HepG2 (cell line): ENCODE measurements around the gene GOSR1. TPM values are rescaled to one million over a fixed set of nuclear protein-coding genes. Genes with fewer than 3 reads are reported as not detected.

Source experiments
- ATAC-seq: fragments of 200-7000 bp; cut with Tn5 transposase; 3 replicates; pipeline ENCODE4 v1.9.1; 2020; ENCODE audit warnings: mild to moderate bottlenecking, moderate library complexity
- BruUV-seq: library from RNA; stranded (reverse); fragments of 400-500 nt; replicated peaks from 2 replicates; lab custom pipeline; 2021; lab: Mats Ljungman, UMichigan
- CTCF ChIA-PET: fragments of 300-600 bp; formaldehyde crosslinking; extraction: SDS; loops from one replicate; lab custom pipeline; 2021; ENCODE audit warnings: low total read pairs, inconsistent platforms, low intra/inter-chr PET ratio; lab: Yijun Ruan, JAX
- POLR2A ChIA-PET: fragments of 350-600 bp; sonication (Branson Sonifier 250); formaldehyde crosslinking; loops from one replicate; lab custom pipeline; 2020; ENCODE audit warnings: antibody characterized with exemption, inconsistent platforms; lab: Yijun Ruan, JAX
- DNase-seq: peaks from one replicate; pipeline ENCODE4 v3.0.0-alpha.2; 2015; ENCODE audit warnings: low spot score
- FAIRE-seq: peaks from 3 replicates; lab custom pipeline; 2011; peaks lifted over from hg19 to GRCh38; lab: Jason Lieb, UNC
- H2AFZ ChIP-seq: one replicate; pipeline ENCODE4 v1.6.1; 2011; ENCODE audit warnings: low read length, inconsistent platforms
- H3K27ac ChIP-seq: fragments of 300-600 bp; 3 replicates; pipeline ENCODE4 v1.8.0; 2011; ENCODE audit warnings: mixed run types, mild to moderate bottlenecking, mixed read lengths, low read length, inconsistent platforms; ENCODE audit not compliant: insufficient read depth; ENCODE audit errors: extremely low read length
- H3K27me3 ChIP-seq, 2 experiments: fragments of 200-600 bp in 1 of 2; 2 replicates in 1 of 2; 3 replicates in 1 of 2; pipeline versions ENCODE4 v1.6.0 to v1.8.0; 2011; ENCODE audit warnings: low read length in 2 of 2, mild to moderate bottlenecking in 2 of 2, moderate library complexity in 2 of 2, inconsistent platforms in 1 of 2; ENCODE audit not compliant: insufficient read depth in 2 of 2, control insufficient read depth in 1 of 2
- H3K36me3 ChIP-seq, 2 experiments: fragments of 200-600 bp in 1 of 2; replicated peaks in 1 of 2; 2 replicates in 1 of 2; 3 replicates in 1 of 2; pipeline versions ENCODE4 v1.5.1 to v1.8.0; 2011; ENCODE audit warnings: low read length in 2 of 2, inconsistent platforms in 1 of 2; ENCODE audit not compliant: insufficient read depth in 2 of 2, control insufficient read depth in 1 of 2
- H3K4me1 ChIP-seq: 2 replicates; pipeline ENCODE4 v1.5.1; 2012; ENCODE audit warnings: low read length, inconsistent platforms; ENCODE audit not compliant: insufficient read depth
- H3K4me2 ChIP-seq: 2 replicates; pipeline ENCODE4 v1.6.0; 2011; ENCODE audit warnings: low read depth, low read length, inconsistent platforms
- H3K4me3 ChIP-seq, 3 experiments: fragments of 200-600 bp in 1 of 3; sonication (generic), shearing (Covaris generic) in 1 of 3; replicated peaks in 1 of 3; 2 replicates each; pipeline ENCODE4 v1.5.1; 2011 to 2016; ENCODE audit warnings: low read length in 3 of 3, inconsistent platforms in 2 of 3, low read depth in 2 of 3, mild to moderate bottlenecking in 2 of 3, control low read depth in 1 of 3, mixed read lengths in 1 of 3; ENCODE audit not compliant: insufficient read depth in 1 of 3
- H3K79me2 ChIP-seq: one replicate; pipeline ENCODE4 v1.6.1; 2011; ENCODE audit warnings: low read length, inconsistent platforms; ENCODE audit not compliant: insufficient read depth
- H3K9ac ChIP-seq: 2 replicates; pipeline ENCODE4 v1.6.0; 2011; ENCODE audit warnings: mild to moderate bottlenecking, low read depth, low read length, inconsistent platforms; ENCODE audit not compliant: insufficient read depth
- H3K9me3 ChIP-seq: 2 replicates; pipeline ENCODE4 v1.5.1; 2012; ENCODE audit warnings: mild to moderate bottlenecking, low read length
- H4K20me1 ChIP-seq: 2 replicates; pipeline ENCODE4 v1.6.0; 2011; ENCODE audit warnings: inconsistent platforms, mild to moderate bottlenecking, low read length, moderate library complexity; ENCODE audit not compliant: insufficient read depth
- HMGXB4 ChIP-seq, 2 experiments: sonication (generic) in 1 of 2; formaldehyde crosslinking in 1 of 2; IDR thresholded peaks; 2 replicates each; pipeline versions ENCODE4 v1.4.0 to v1.6.1; 2018 to 2020; ENCODE audit warnings: missing genetic modification reagents in 2 of 2, borderline replicate concordance in 1 of 2, low read depth in 1 of 2, mild to moderate bottlenecking in 1 of 2, missing biosample characterization in 1 of 2
- MYC ChIP-seq: sonication (generic); formaldehyde crosslinking; IDR thresholded peaks from 2 replicates; pipeline ENCODE4 v1.9.0; 2021; ENCODE audit warnings: missing genetic modification reagents, borderline replicate concordance
- NFKB2 ChIP-seq: sonication (generic); formaldehyde crosslinking; IDR thresholded peaks from 2 replicates; pipeline ENCODE4 v1.4.0; 2020; ENCODE audit warnings: missing genetic modification reagents, borderline replicate concordance
- SRY ChIP-seq: sonication (generic); formaldehyde crosslinking; IDR thresholded peaks from 2 replicates; pipeline ENCODE4 v1.8.0; 2022; ENCODE audit warnings: mild to moderate bottlenecking, missing genetic modification reagents
- WGBS: methylation state at CpG from one replicate; pipeline ENCODE4 v1.1.6; 2017; ENCODE audit warnings: low lambda C conversion rate; 5-methylcytosine and 5-hydroxymethylcytosine counted together
- in situ Hi-C: cut with HindIII; loops from 2 replicates; pipeline ENCODE4 v1.10.0; 2017; ENCODE audit warnings: low pct_unique_long_range_greater_than_20kb; ENCODE audit not compliant: extremely low pct_ligation_motif_present
- intact Hi-C: fragments of 100-400 bp; cut with micrococcal nuclease; formaldehyde crosslinking; loops from one replicate; pipeline ENCODE4 v1.10.0; 2022; ENCODE audit not compliant: unreplicated experiment
- polyA plus RNA-seq, 8 experiments: library from polyadenylated mRNA; depleted of rRNA in 3 of 8; stranded (reverse) in 7 of 8; unstranded in 1 of 8; fragments of >200 nt; fragmentation: Illumina TruSeq in 4 of 8; extraction: Trizol in 4 of 8; gene quantifications; 2 replicates each; pipeline versions ENCODE4 v1.2.1 to v1.2.3, GENCODE V29; 2011 to 2016; ENCODE audit warnings: low read depth in 4 of 8, missing spikeins in 1 of 8, mixed read lengths in 1 of 8; ENCODE audit not compliant: insufficient read depth in 1 of 8
- total RNA-seq, 5 experiments: library from RNA; depleted of rRNA; stranded (reverse); fragments of >200 nt; fragmentation: Illumina TruSeq; extraction: Trizol; gene quantifications; 2 replicates each; pipeline ENCODE4 v1.2.3, GENCODE V29; 2016; ENCODE audit warnings: low read depth in 1 of 5

The GOSR1 gene
- total and polyA plus RNA-seq, 2 of the 13 experiments (the other 11 are each of a cell fraction or from before 2014, with no cell fraction given): 15.8 to 37.0 TPM

GRCh38 chr17:30555942-30556341 is 78.7 kb downstream of the GOSR1 start:
- Histone ChIP-seq H3K4me3 (no peak overlapping the region), H3K4me2 (peak overlapping the region; percentile 69; the same call in 1 of the 2 replicates), H3K4me1 (peaks cover 50% of the 10 kb centered on the region), H2AFZ (no peak overlapping the region), H3K36me3 (no peaks in the 10 kb centered on the region), H3K27ac (no peak overlapping the region), H3K27me3 (peaks cover 0 to 2% of the 10 kb centered on the region in 2 experiments; a peak in 3 of 5 replicates), H3K9me3 (no peaks in the 10 kb centered on the region), H3K9ac (no peak overlapping the region), H4K20me1 (no peaks in the 10 kb centered on the region), H3K79me2 (no peaks in the 10 kb centered on the region)
- FAIRE-seq: no peak
- no peak; the same call in 2 of the 3 replicates for ATAC-seq
- CTCF ChIA-PET: no interaction called here
- TF ChIP-seq NFKB2 (CRISPR knock-in tag): 0 out of 2 replicates have a peak, but pooled peaks have one; percentile 41
- 0 out of 2 replicates have a peak, but pooled peaks have one; percentile 2 for TF ChIP-seq MYC (CRISPR knock-in tag)
- TF ChIP-seq SRY: no peak
- 0 out of 4 replicates have a peak, but pooled peaks of 1 of the 2 experiments have one; percentile 0 for TF ChIP-seq HMGXB4 (CRISPR knock-in tag; IDR thresholded peaks at IDR 0.05; ENCODE audit: borderline replicate concordance in 1 of 2, low read depth in 1 of 2)
- in situ Hi-C loops (no loop called here), intact Hi-C loops (no loop called here)
- DNase-seq: no peak
- POLR2A ChIA-PET: no interaction called here
- WGBS: 55% methylated on average over 4 of the region's 5 CpGs
- no TSS peak for BruUV-seq
